Astrocyte of the spinal cord (primary cell): ENCODE measurements around the gene LRRC15.

Experiments used
- DNase-seq: peaks from one replicate; pipeline ENCODE4 v3.0.0; 2011; ENCODE audit warnings: low read depth, low spot score
- H3K4me3 ChIP-seq: 2 replicates; pipeline ENCODE4 v1.5.1; 2011; ENCODE audit warnings: low read depth, mild to moderate bottlenecking, low read length, moderate library complexity
- CTCF ChIP-seq: IDR thresholded peaks from 2 replicates; pipeline ENCODE4 v1.5.1; 2012; ENCODE audit warnings: low read depth, mild to moderate bottlenecking, low read length, inconsistent platforms
- in situ Hi-C: cut with HindIII; loops from 2 replicates; pipeline ENCODE4 v1.10.0; 2017; ENCODE audit warnings: low sequenced_read_pairs

The LRRC15 gene

GRCh38 chr3:194376241-194376560 is 6.7 kb upstream of the LRRC15 start:
- no peak overlapping the region for H3K4me3 ChIP-seq
- DNase-seq, result no peak
- in situ Hi-C loops, result no loop called here
- TF ChIP-seq CTCF, result no peak

GRCh38 chr3:194375473-194376240 is 6.1 kb upstream of the LRRC15 start:
- TF ChIP-seq CTCF, result no peak
- DNase-seq, result no peak
- H3K4me3 ChIP-seq, result no peak overlapping the region
- in situ Hi-C loops, result no loop called here

GRCh38 chr3:194374935-194375334 is 5.4 kb upstream of the LRRC15 start:
- no peak for TF ChIP-seq CTCF
- in situ Hi-C loops, result no loop called here
- DNase-seq, result no peak
- no peak overlapping the region for H3K4me3 ChIP-seq

GRCh38 chr3:194373899-194374298 is 4.4 kb upstream of the LRRC15 start:
- TF ChIP-seq CTCF, result no peak
- no peak overlapping the region for H3K4me3 ChIP-seq
- in situ Hi-C loops, result no loop called here
- DNase-seq, result no peak

GRCh38 chr3:194373028-194373427 is 3.5 kb upstream of the LRRC15 start:
- no peak for DNase-seq
- TF ChIP-seq CTCF, result no peak
- in situ Hi-C loops, result no loop called here
- no peak overlapping the region for H3K4me3 ChIP-seq

GRCh38 chr3:194370753-194371152 is 1.2 kb upstream of the LRRC15 start:
- no peak overlapping the region for H3K4me3 ChIP-seq
- in situ Hi-C loops, result no loop called here
- DNase-seq, result no peak
- TF ChIP-seq CTCF, result no peak
